ENCODE measurements around the gene BFSP1.

Gene BFSP1

DNA sequence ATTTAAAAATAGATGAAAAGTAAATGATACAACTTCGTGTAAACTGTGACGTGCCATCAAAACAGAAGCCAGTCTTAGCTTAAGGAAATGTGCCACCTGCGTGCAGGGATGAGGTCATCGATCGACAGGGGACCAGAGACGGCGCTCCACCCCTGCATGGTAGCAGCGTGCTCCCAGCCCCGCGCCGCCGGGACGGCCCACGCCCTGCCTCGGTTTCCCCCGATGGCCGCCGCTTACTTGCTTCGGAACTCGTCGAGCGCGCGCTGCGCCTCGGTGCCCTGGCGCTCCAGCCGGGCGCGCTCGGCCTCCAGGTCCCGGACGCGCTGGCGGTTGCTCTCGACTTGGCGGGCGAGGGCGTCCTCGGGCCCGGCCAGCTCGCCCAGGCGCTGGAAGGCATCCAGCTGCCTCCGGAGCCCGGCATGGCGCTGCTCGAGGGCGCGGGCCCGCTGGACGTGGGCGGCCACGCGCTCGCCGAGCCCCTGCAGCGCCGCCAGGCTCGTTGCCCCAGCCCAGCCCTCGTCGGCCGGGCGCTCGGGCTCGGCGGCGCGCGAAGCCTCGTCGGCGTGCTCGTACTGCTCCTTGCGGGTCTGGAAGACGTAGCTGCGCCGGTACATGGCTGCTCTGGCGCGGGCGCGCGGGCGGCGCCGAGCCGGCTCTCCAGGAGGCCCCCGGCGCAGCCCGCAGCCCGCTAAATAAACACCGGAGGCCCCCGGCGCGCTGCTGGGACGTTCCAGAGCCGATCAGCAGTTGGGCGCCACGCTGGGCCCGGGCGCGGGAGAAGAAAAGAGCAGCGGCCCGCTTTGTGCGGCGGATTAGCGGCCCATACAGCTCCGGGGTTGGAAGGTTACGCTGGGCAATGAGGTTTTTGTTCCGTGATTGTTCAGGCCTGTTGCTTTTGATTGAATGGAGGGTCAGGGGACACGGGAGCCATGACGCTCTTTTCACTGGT is at the start of gene BFSP1:
BFSP1 (minus strand) TSS at position 664 of the 949 bp plus-strand sequence; CDS start at position 614, 50 bp downstream.
- peak within 1 kb of the TSS; percentile 35 for H3K4me3 ChIP-seq (ENCODE audit: control insufficient read depth, low read depth, low read length)
- peak; percentile 51 for DNase-seq (ENCODE audit: low read depth)
- TF ChIP-seq, protein P1, sequence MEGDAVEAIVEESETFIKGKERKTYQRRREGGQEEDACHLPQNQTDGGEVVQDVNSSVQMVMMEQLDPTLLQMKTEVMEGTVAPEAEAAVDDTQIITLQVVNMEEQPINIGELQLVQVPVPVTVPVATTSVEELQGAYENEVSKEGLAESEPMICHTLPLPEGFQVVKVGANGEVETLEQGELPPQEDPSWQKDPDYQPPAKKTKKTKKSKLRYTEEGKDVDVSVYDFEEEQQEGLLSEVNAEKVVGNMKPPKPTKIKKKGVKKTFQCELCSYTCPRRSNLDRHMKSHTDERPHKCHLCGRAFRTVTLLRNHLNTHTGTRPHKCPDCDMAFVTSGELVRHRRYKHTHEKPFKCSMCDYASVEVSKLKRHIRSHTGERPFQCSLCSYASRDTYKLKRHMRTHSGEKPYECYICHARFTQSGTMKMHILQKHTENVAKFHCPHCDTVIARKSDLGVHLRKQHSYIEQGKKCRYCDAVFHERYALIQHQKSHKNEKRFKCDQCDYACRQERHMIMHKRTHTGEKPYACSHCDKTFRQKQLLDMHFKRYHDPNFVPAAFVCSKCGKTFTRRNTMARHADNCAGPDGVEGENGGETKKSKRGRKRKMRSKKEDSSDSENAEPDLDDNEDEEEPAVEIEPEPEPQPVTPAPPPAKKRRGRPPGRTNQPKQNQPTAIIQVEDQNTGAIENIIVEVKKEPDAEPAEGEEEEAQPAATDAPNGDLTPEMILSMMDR (conservative IDR thresholded peaks at IDR 0.05; ENCODE audit: control insufficient read depth, insufficient read depth, low read depth, low read length) = no peak

DNA sequence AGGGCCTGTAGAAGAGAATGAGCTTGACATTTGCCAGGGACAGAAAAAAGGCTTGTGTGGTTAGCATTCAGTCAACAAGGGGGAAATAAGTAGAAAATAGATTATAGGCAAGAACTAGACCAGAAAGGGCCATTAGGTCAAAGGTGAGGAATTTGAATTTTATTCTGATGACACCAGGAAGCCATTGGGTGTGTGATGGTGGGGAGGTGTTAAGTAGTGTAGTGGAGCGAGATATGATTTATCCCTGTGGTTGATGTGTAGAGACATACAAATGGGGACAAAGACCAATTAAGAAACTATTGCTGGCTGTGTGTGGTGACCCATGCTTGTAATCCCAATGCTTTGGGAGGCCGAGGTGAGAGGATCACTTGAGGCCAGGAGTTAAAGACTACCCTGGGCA is 49.7 kb upstream of the BFSP1 start:
- H3K4me3 ChIP-seq (ENCODE audit: control insufficient read depth, low read depth, low read length) = no peak overlapping the region
- TF ChIP-seq, protein P1 (conservative IDR thresholded peaks at IDR 0.05; ENCODE audit: control insufficient read depth, insufficient read depth, low read depth, low read length) = no peak
- no peak for DNase-seq (ENCODE audit: low read depth)

DNA sequence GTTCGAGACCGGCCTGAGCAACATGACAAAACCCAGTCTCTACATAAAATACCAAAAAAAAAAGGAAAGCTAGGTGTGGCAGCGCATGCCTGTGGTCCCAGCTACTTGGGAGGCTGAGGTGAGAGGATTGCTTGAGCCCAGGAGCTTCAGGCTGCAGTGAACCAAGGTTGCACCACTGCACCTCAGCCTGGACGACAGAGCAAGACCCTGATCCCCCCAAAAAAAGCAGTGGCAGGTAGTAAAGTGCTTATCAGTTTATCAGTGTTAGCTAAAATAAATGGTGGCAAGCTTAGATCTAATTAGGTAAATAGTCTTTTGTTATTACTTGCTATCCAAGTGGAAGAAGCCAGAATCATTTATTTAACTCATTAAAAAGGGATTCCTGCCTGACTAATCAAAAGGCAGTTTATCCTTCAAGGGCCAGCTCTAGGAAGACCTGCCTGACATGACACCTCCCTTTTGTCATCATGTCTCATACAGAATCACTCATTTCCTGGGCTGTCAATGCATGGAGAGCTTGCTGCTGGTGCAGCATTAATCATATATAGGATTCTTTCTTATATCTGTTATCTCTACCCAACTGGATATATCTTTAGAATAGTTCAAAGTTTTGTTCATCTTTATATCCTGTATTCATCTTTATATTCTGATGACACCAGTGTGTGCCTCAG is 48.3 kb upstream of the BFSP1 start:
- TF ChIP-seq, protein P1 (conservative IDR thresholded peaks at IDR 0.05; ENCODE audit: control insufficient read depth, insufficient read depth, low read depth, low read length) = no peak
- H3K4me3 ChIP-seq (ENCODE audit: control insufficient read depth, low read depth, low read length) = no peak overlapping the region
- peak; percentile 39 for DNase-seq (ENCODE audit: low read depth)

DNA sequence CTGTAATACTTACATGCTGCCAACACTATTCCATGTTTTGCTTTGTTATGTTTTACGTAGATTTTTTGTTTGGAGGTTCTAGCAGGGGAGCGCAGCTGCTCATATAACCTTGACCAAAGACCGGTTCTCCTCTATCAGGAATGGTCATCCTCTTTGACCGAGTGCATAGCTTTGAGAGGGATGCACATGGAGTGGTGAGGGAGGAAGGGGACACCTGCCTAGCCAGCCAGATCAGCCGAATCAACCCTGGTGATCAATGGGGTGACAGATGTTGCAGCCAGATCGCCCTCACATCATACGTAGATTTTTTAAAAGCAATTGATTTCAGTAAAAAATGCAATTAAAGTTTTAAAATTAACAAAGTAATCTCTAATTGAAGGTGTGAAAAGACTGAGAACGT is 45.0 kb upstream of the BFSP1 start:
- DNase-seq (ENCODE audit: low read depth) = no peak
- TF ChIP-seq, protein P1 (conservative IDR thresholded peaks at IDR 0.05; ENCODE audit: control insufficient read depth, insufficient read depth, low read depth, low read length) = no peak
- no peak overlapping the region for H3K4me3 ChIP-seq (ENCODE audit: control insufficient read depth, low read depth, low read length)

DNA sequence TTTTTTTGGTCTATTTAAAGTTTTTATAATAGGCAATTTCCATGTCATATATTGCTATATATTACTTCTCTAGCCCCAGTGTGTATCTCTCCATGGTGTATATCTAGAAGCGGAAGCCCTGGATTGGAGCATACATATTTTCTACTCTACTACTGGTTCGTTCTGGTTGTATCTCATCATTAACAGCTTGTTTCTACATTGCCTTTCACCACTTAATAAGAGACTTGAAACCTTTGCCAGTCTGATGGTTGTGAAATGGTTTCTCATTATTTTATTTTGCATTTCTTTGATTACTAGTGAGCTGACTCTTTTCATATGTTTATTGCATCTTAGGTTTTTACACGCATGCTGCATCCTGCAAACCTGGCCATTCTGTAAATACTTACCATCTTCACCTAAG is 42.3 kb upstream of the BFSP1 start:
- H3K4me3 ChIP-seq (ENCODE audit: control insufficient read depth, low read depth, low read length) = no peak overlapping the region
- TF ChIP-seq, protein P1 (conservative IDR thresholded peaks at IDR 0.05; ENCODE audit: control insufficient read depth, insufficient read depth, low read depth, low read length) = no peak
- DNase-seq (ENCODE audit: low read depth) = no peak

DNA sequence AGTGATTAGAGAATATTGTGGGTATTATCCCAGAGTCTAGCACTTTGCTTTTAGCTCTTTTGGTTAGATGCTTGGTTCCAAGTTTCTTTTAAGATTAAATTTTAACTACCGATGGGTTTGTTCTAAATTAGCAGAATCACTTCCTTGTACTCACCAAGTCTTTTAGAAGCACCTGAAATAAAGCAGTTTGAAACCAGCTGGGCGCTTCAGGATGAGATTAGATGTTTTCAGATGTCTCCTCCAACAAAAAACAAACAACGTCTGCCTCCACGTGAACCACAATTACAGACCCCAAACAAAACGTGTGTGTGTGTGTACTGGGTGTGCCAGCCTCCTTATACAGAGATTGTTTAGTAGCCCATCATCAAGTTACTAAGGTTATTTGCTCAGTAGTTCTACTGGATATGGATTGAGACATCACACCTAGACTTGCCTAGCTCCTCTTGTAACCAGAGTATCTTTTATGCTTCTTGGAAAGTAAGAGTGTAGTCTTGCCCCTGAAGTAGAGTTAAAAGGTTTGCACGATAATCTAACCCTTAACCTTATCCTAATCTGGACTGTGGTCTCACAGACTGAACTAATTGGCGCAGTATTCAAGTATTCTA is 41.0 kb upstream of the BFSP1 start:
- DNase-seq (ENCODE audit: low read depth) = no peak
- peak overlapping the region; percentile 14 for H3K4me3 ChIP-seq (ENCODE audit: control insufficient read depth, low read depth, low read length)
- TF ChIP-seq, protein P1 (conservative IDR thresholded peaks at IDR 0.05; ENCODE audit: control insufficient read depth, insufficient read depth, low read depth, low read length) = no peak

Measured in fibroblast of mammary gland (primary cell).